Measurements from ENCODE around the gene SCYL3. TPM values are rescaled to one million over a fixed set of nuclear protein-coding genes. Genes with fewer than 3 reads are reported as not detected.

The SCYL3 gene
- total and polyA plus RNA-seq, 11 donors, result 2.1 to 8.6 (median 6.1) TPM

DNA sequence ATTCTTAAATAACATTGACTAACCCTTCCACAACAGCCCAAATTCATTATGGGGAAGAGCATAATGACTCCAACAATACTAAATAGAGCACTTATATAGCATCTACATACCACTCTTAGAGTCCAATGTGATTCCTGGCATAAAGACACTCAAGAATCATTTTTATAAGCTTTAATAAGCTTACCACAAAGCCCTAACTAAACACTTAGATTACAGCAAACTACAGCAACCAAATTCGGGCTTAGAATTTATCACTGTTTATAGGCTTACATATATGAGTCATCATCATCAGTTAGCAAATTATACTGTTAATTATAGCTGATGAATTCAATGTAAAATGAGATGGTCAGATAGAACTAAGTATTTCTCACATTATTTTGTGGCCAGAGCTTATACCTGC, 7.3 kb downstream of the SCYL3 start:
- 87 to 100% (median 93%) methylated on average over 1 of the region's 1 CpG for WGBS, 4 donors
- H3K27me3 ChIP-seq, result no peaks in the 10 kb centered on the region
- no peak overlapping the region for H3K4me3 ChIP-seq
- TF ChIP-seq, protein P1, sequence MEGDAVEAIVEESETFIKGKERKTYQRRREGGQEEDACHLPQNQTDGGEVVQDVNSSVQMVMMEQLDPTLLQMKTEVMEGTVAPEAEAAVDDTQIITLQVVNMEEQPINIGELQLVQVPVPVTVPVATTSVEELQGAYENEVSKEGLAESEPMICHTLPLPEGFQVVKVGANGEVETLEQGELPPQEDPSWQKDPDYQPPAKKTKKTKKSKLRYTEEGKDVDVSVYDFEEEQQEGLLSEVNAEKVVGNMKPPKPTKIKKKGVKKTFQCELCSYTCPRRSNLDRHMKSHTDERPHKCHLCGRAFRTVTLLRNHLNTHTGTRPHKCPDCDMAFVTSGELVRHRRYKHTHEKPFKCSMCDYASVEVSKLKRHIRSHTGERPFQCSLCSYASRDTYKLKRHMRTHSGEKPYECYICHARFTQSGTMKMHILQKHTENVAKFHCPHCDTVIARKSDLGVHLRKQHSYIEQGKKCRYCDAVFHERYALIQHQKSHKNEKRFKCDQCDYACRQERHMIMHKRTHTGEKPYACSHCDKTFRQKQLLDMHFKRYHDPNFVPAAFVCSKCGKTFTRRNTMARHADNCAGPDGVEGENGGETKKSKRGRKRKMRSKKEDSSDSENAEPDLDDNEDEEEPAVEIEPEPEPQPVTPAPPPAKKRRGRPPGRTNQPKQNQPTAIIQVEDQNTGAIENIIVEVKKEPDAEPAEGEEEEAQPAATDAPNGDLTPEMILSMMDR (IDR thresholded peaks at IDR 0.05), result no peak
- TF ChIP-seq POLR2A (IDR thresholded peaks at IDR 0.05), result no peak
- intact Hi-C loops (cut with DNase I), result no loop called here
- H3K4me1 ChIP-seq, result peaks cover 0 to 18% (median 5%) of the 10 kb centered on the region in 12 donors
- DNase-seq (no peak), ATAC-seq (no peak)
- H3K27ac ChIP-seq, result no peak overlapping the region
- no peaks in the 10 kb centered on the region for H3K9me3 ChIP-seq
- peaks cover 0 to 59% (median 44%) of the 10 kb centered on the region in 9 donors for H3K36me3 ChIP-seq

DNA sequence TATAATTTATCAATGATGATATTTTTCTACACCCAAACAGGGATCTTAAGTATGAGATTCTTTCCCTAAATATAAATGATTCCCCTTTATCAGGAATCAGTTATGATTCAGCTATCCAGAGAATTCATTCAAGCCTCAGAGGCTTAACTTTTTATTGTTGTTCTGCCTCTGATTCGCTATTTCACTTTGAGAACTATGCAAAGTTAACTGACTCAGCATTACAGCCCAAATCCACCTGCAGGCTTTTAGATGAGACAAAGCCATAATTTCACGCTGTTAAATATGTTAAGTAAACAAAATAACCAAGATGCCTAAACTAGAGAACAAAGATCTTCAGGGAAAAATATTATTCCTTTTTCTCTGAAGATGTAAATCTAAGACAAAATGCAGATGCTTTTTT, 8.5 kb downstream of the SCYL3 start:
- Histone ChIP-seq H3K9me3 (no peaks in the 10 kb centered on the region), H3K27me3 (no peaks in the 10 kb centered on the region), H3K4me1 (peaks cover 0 to 8% (median 0%) of the 10 kb centered on the region in 12 donors), H3K27ac (no peak overlapping the region), H3K36me3 (peaks cover 0 to 60% (median 44%) of the 10 kb centered on the region in 9 donors), H3K4me3 (no peak overlapping the region)
- 92 to 98% (median 98%) methylated on average over 2 of the region's 2 CpGs for WGBS, 4 donors
- intact Hi-C loops (cut with DNase I), result no loop called here
- ATAC-seq (no peak), DNase-seq (no peak)
- no peak for TF ChIP-seq POLR2A (IDR thresholded peaks at IDR 0.05)
- TF ChIP-seq, protein P1 (IDR thresholded peaks at IDR 0.05), result no peak

DNA sequence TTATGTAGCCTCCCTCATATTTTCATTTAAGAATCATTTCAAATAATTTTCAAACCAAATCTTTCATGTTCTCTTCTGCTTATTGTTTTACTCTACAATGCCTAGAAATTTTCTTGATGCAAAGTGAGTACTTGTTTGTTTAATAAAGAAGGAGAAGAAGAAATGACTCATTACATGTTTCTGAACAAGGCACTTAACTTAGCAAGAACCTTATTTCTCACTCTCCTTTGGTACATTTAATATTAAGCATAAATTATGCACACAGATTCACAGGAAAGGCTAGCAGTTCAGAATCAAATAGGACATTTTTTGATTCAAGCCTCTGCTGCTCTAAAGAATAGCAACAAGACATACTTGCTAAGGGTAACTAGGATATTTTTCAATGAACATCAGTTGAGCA, 9.1 kb downstream of the SCYL3 start:
- no peak for ATAC-seq
- Histone ChIP-seq H3K27me3 (no peaks in the 10 kb centered on the region), H3K4me3 (no peak overlapping the region), H3K36me3 (peaks cover 0 to 60% (median 44%) of the 10 kb centered on the region in 9 donors), H3K4me1 (peaks cover 0 to 8% (median 0%) of the 10 kb centered on the region in 12 donors), H3K27ac (no peak overlapping the region), H3K9me3 (no peaks in the 10 kb centered on the region)
- no peak for DNase-seq
- intact Hi-C loops (cut with DNase I), result no loop called here
- TF ChIP-seq POLR2A (IDR thresholded peaks at IDR 0.05), result no peak
- TF ChIP-seq, protein P1 (IDR thresholded peaks at IDR 0.05), result no peak

DNA sequence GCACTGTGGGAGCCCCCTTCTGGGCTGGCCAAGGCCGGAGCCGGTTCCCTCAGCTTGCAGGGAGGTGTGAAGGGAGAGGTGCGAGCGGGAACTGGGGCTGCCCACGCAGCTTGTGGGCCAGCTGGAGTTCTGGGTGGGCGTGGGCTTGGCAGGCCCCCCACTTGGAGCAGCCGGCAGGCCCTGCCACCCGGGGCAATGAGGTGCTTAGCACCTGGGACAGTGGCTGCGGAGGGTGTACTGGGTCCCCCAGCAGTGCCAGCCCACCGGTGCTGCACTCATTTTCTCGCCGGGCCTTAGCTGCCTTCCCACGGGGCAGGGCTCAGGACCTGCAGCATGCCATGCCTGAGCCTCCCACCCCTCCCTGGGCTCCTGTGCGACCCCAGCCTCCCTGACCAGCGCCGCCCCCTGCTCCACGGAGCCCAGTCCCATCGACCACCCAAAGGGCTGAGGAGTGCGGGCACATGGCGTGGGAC, 11.6 kb downstream of the SCYL3 start:
- Histone ChIP-seq H3K36me3 (peaks cover 0 to 68% (median 42%) of the 10 kb centered on the region in 9 donors), H3K27ac (no peak overlapping the region), H3K4me3 (no peak overlapping the region), H3K4me1 (peaks cover 0 to 12% (median 0%) of the 10 kb centered on the region in 12 donors), H3K27me3 (no peaks in the 10 kb centered on the region), H3K9me3 (no peaks in the 10 kb centered on the region)
- no peak for ATAC-seq
- 97 to 98% (median 97%) methylated on average over 6 to 20 of the region's 20 CpGs for WGBS, 4 donors
- no peak for TF ChIP-seq POLR2A (IDR thresholded peaks at IDR 0.05)
- TF ChIP-seq, protein P1 (IDR thresholded peaks at IDR 0.05), result no peak
- no peak for DNase-seq
- intact Hi-C loops (cut with DNase I), result no loop called here
